Esophagus muscularis mucosa (tissue), 4 donors: ENCODE results near the gene DOK4.

Experiments
- CTCF ChIP-seq, 3 experiments: fragments of 200-600 bp in 2 of 3; fragments of 450-650 bp in 1 of 3; sonication (generic) in 2 of 3; IDR thresholded peaks; one replicate each; pipeline ENCODE4 v1.5.1; 2017 to 2019; ENCODE audit warnings: antibody characterized with exemption in 3 of 3, mild to moderate bottlenecking in 2 of 3, moderate library complexity in 1 of 3
- EP300 ChIP-seq: sonication (generic); formaldehyde crosslinking; IDR thresholded peaks from one replicate; pipeline ENCODE4 v1.6.1; 2017; ENCODE audit warnings: antibody characterized with exemption
- POLR2A ChIP-seq: fragments of 450-650 bp; IDR thresholded peaks from one replicate; pipeline ENCODE4 v1.6.1; 2017; ENCODE audit warnings: antibody characterized with exemption, moderate library complexity, mild to moderate bottlenecking, low read depth

- no peak for TF ChIP-seq EP300
- TF ChIP-seq CTCF (IDR thresholded peaks at IDR 0.05) = no peak
- no peak for TF ChIP-seq POLR2A
These were observed 28.1 kb upstream of the DOK4 start for GRCh38 chr16:57514371-57514770.
